CD14-positive monocyte (primary cell): ENCODE measurements around the gene IL21. TPM values are rescaled to one million over a fixed set of nuclear protein-coding genes. Genes with fewer than 3 reads are reported as not detected.

ENCODE experiments used
- DNase-seq, 3 donors: peaks; one replicate each; pipeline ENCODE4 v3.0.0-alpha.2; 2011 to 2022
- H2AFZ ChIP-seq: 2 replicates; pipeline ENCODE4 v1.6.0; 2012; ENCODE audit warnings: mild to moderate bottlenecking, low read depth, low read length, inconsistent platforms; ENCODE audit not compliant: insufficient read depth, poor library complexity, severe bottlenecking
- H3K27ac ChIP-seq, 2 donors: 1 replicate in 1 of 2; 2 replicates in 1 of 2; pipeline ENCODE4 v1.5.1; 2012 to 2013; ENCODE audit warnings: low read length in 2 of 2, control low read depth in 1 of 2, inconsistent platforms in 1 of 2, low read depth in 1 of 2, mild to moderate bottlenecking in 1 of 2
- H3K27me3 ChIP-seq, 2 donors: one replicate each; pipeline versions ENCODE4 v1.6.0 to v1.6.1; 2011 to 2013; ENCODE audit warnings: low read length in 2 of 2; ENCODE audit not compliant: control insufficient read depth in 2 of 2, insufficient read depth in 2 of 2
- H3K36me3 ChIP-seq, 2 donors: replicated peaks in 1 of 2; 1 replicate in 1 of 2; 2 replicates in 1 of 2; pipeline versions ENCODE4 v1.5.1 to v1.6.1; 2012 to 2013; ENCODE audit warnings: low read length in 2 of 2, control low read depth in 1 of 2, inconsistent platforms in 1 of 2, mild to moderate bottlenecking in 1 of 2; ENCODE audit not compliant: insufficient read depth in 2 of 2, control insufficient read depth in 1 of 2
- H3K4me1 ChIP-seq, 2 donors: 1 replicate in 1 of 2; 2 replicates in 1 of 2; pipeline versions ENCODE4 v1.5.1 to v1.6.1; 2012 to 2013; ENCODE audit warnings: low read length in 2 of 2, control low read depth in 1 of 2, inconsistent platforms in 1 of 2, mild to moderate bottlenecking in 1 of 2, moderate library complexity in 1 of 2; ENCODE audit not compliant: insufficient read depth in 2 of 2, control insufficient read depth in 1 of 2
- H3K4me2 ChIP-seq: replicated peaks from 2 replicates; pipeline ENCODE3; 2012; ENCODE audit warnings: low read length, moderate library complexity, mild to moderate bottlenecking; ENCODE audit not compliant: poor library complexity, severe bottlenecking; ENCODE audit errors: extremely low read depth
- H3K4me3 ChIP-seq, 3 experiments: fragments of 200-600 bp in 1 of 3; sonication (generic) in 1 of 3; replicated peaks in 1 of 3; 1 replicate in 2 of 3; 2 replicates in 1 of 3; pipeline ENCODE4 v1.5.1; 2011 to 2013; ENCODE audit warnings: low read length in 3 of 3, mild to moderate bottlenecking in 3 of 3, control low read depth in 2 of 3, low read depth in 2 of 3, inconsistent platforms in 1 of 3, moderate library complexity in 1 of 3
- H3K79me2 ChIP-seq: 2 replicates; pipeline ENCODE4 v1.6.0; 2012; ENCODE audit warnings: mild to moderate bottlenecking, control low read depth, inconsistent platforms, low read length, moderate library complexity; ENCODE audit not compliant: insufficient read depth
- H3K9ac ChIP-seq: 2 replicates; pipeline ENCODE4 v1.6.0; 2017; ENCODE audit warnings: low read length, mild to moderate bottlenecking; ENCODE audit not compliant: insufficient read depth, poor library complexity, severe bottlenecking
- H3K9me3 ChIP-seq, 2 donors: replicated peaks in 1 of 2; 1 replicate in 1 of 2; 2 replicates in 1 of 2; pipeline versions ENCODE4 v1.5.1 to v1.6.1; 2012 to 2013; ENCODE audit warnings: low read length in 2 of 2, control low read depth in 1 of 2; ENCODE audit not compliant: control insufficient read depth in 1 of 2, insufficient read depth in 1 of 2
- H4K20me1 ChIP-seq: 2 replicates; pipeline ENCODE4 v1.6.0; 2012; ENCODE audit warnings: mild to moderate bottlenecking, low read length, control low read depth, moderate library complexity; ENCODE audit not compliant: insufficient read depth
- H3K27ac Mint-ChIP-seq, 7 donors: one replicate each; pipeline ENCODE4 v1.8.0; 2020; ENCODE audit warnings: mild to moderate bottlenecking in 7 of 7, mixed read lengths in 7 of 7, moderate library complexity in 6 of 7, inconsistent platforms in 2 of 7
- H3K27me3 Mint-ChIP-seq, 3 donors: one replicate each; pipeline ENCODE4 v1.8.0; 2021 to 2022; ENCODE audit warnings: low read depth in 3 of 3, mild to moderate bottlenecking in 3 of 3, mixed read lengths in 3 of 3, moderate library complexity in 3 of 3, inconsistent platforms in 1 of 3
- H3K36me3 Mint-ChIP-seq, 2 donors: one replicate each; pipeline ENCODE4 v1.8.0; 2020; ENCODE audit warnings: mixed read lengths in 2 of 2, inconsistent platforms in 1 of 2, mild to moderate bottlenecking in 1 of 2
- H3K4me1 Mint-ChIP-seq: one replicate; pipeline ENCODE4 v1.8.0; 2020; ENCODE audit warnings: mild to moderate bottlenecking, mixed read lengths
- H3K4me3 Mint-ChIP-seq, 2 donors: one replicate each; pipeline ENCODE4 v1.8.0; 2020; ENCODE audit warnings: mild to moderate bottlenecking in 2 of 2, mixed read lengths in 2 of 2, moderate library complexity in 1 of 2
- H3K9me3 Mint-ChIP-seq, 7 donors: one replicate each; pipeline ENCODE4 v1.8.0; 2020 to 2022; ENCODE audit warnings: mixed read lengths in 7 of 7, mild to moderate bottlenecking in 6 of 7, moderate library complexity in 6 of 7, inconsistent platforms in 2 of 7
- CTCF ChIP-seq: fragments of 200-600 bp; IDR thresholded peaks from one replicate; pipeline ENCODE4 v1.8.0; 2022; ENCODE audit warnings: antibody characterized with exemption, mild to moderate bottlenecking
- WGBS: methylation state at CpG from one replicate; pipeline ENCODE4 v1.1.5; 2013; ENCODE audit warnings: missing lambda C conversion rate; ENCODE audit not compliant: insufficient coverage; 5-methylcytosine and 5-hydroxymethylcytosine counted together
- intact Hi-C, 2 donors: fragments of 100-400 bp; cut with micrococcal nuclease; formaldehyde crosslinking; loops; one replicate each; pipeline versions ENCODE4 v1.15.0 to v1.15.1; 2023
- polyA plus RNA-seq, 3 donors: library from polyadenylated mRNA; depleted of rRNA in 1 of 3; unstranded in 2 of 3; stranded (reverse) in 1 of 3; fragments of 300-500 nt in 2 of 3; fragments of >200 nt in 1 of 3; fragmentation: Illumina TruSeq in 2 of 3; gene quantifications; 1 replicate in 2 of 3; 2 replicates in 1 of 3; pipeline ENCODE4 v1.2.3, GENCODE V29; 2012 to 2021

IL21 gene
- polyA plus RNA-seq, 3 donors: not detected

- Mint-ChIP-seq H3K27ac (no peak overlapping the region), H3K9me3 (peaks cover 0 to 3% (median 0%) of the 10 kb centered on the region in 7 donors), H3K4me3 (no peak overlapping the region), H3K4me1 (no peaks in the 10 kb centered on the region), H3K36me3 (no peaks in the 10 kb centered on the region), H3K27me3 (peaks cover 0 to 5% (median 0%) of the 10 kb centered on the region in 3 donors)
- Histone ChIP-seq H3K4me2 (no peak overlapping the region), H3K4me3 (no peak overlapping the region), H3K9ac (no peak overlapping the region), H3K36me3 (no peaks in the 10 kb centered on the region), H3K79me2 (no peaks in the 10 kb centered on the region), H3K9me3 (no peaks in the 10 kb centered on the region), H4K20me1 (no peaks in the 10 kb centered on the region), H2AFZ (no peak overlapping the region), H3K27me3 (no peaks in the 10 kb centered on the region), H3K4me1 (no peaks in the 10 kb centered on the region), H3K27ac (no peak overlapping the region)
- 100% methylated on average over 2 of the region's 3 CpGs for WGBS
- no peak for TF ChIP-seq CTCF
- no peak for DNase-seq
- intact Hi-C loops: no loop called here
Measured at GRCh38 chr4:122622400-122622799, 1.5 kb upstream of the IL21 start.

- Mint-ChIP-seq H3K4me1 (no peaks in the 10 kb centered on the region), H3K4me3 (no peak overlapping the region), H3K27ac (no peak overlapping the region), H3K27me3 (peaks cover 0 to 8% (median 3%) of the 10 kb centered on the region in 3 donors), H3K9me3 (peaks cover 0 to 3% (median 0%) of the 10 kb centered on the region in 7 donors), H3K36me3 (no peaks in the 10 kb centered on the region)
- no peak for TF ChIP-seq CTCF
- no peak for DNase-seq
- Histone ChIP-seq H3K4me3 (no peak overlapping the region), H3K4me1 (no peaks in the 10 kb centered on the region), H3K36me3 (no peaks in the 10 kb centered on the region), H3K79me2 (no peaks in the 10 kb centered on the region), H3K4me2 (no peak overlapping the region), H2AFZ (no peak overlapping the region), H3K27me3 (no peaks in the 10 kb centered on the region), H3K9ac (no peak overlapping the region), H3K9me3 (no peaks in the 10 kb centered on the region), H4K20me1 (no peaks in the 10 kb centered on the region), H3K27ac (no peak overlapping the region)
- intact Hi-C loops: no loop called here
- WGBS: no CpG with 5 or more reads among the region's 2 CpGs
Measured at GRCh38 chr4:122619611-122620010, 1.3 kb downstream of the IL21 start.
